Measurements from ENCODE around the gene TMEM98. TPM values are rescaled to one million over a fixed set of nuclear protein-coding genes. Genes with fewer than 3 reads are reported as not detected.
"Not testable (repeated sequence)": the region's sequence is repeated elsewhere in the genome, so short reads cannot be mapped to it uniquely, and the experiment has no call there.

The TMEM98 gene
- total RNA-seq, 1 donor from 2014 or later: 47.9 TPM

- H3K27me3 ChIP-seq (ENCODE audit: low read depth): peaks cover 7% of the 10 kb centered on the region
- no peaks in the 10 kb centered on the region for H3K4me1 ChIP-seq
- H3K9me3 ChIP-seq: no peaks in the 10 kb centered on the region
- DNase-seq (no peak), ATAC-seq (no peak)
- TF ChIP-seq CTCF (IDR thresholded peaks at IDR 0.05): no peak
- no peaks in the 10 kb centered on the region for H3K36me3 ChIP-seq
- no peak overlapping the region for H3K4me3 ChIP-seq
- intact Hi-C loops (cut with DNase I): no loop called here
- H3K27ac ChIP-seq: no peak overlapping the region
These were observed 34.4 kb downstream of the TMEM98 start for GRCh38 chr17:32962320-32962711.

GRCh38 chr17:32964541-32964940 lies 36.6 kb downstream of the TMEM98 start:
- Histone ChIP-seq H3K4me1 (no peaks in the 10 kb centered on the region), H3K4me3 (no peak overlapping the region), H3K27ac (no peak overlapping the region), H3K36me3 (no peaks in the 10 kb centered on the region), H3K27me3 (ENCODE audit: low read depth) (peaks cover 4% of the 10 kb centered on the region), H3K9me3 (no peaks in the 10 kb centered on the region)
- DNase-seq: no peak
- ATAC-seq: no peak
- no peak for TF ChIP-seq CTCF (IDR thresholded peaks at IDR 0.05)
- intact Hi-C loops (cut with DNase I): no loop called here

GRCh38 chr17:32969231-32969630 lies 41.3 kb downstream of the TMEM98 start:
- intact Hi-C loops (cut with DNase I); DNase-seq; H3K4me3 ChIP-seq; H3K36me3 ChIP-seq; H3K27me3 ChIP-seq (ENCODE audit: low read depth); H3K4me1 ChIP-seq; H3K27ac ChIP-seq; ATAC-seq; H3K9me3 ChIP-seq: not testable (repeated sequence)

- Histone ChIP-seq H3K27me3 (ENCODE audit: low read depth) (no peaks in the 10 kb centered on the region), H3K27ac (no peak overlapping the region), H3K36me3 (no peaks in the 10 kb centered on the region), H3K9me3 (no peaks in the 10 kb centered on the region), H3K4me1 (peaks cover 8% of the 10 kb centered on the region), H3K4me3 (no peak overlapping the region)
- TF ChIP-seq CTCF (IDR thresholded peaks at IDR 0.05): no peak
- intact Hi-C loops (cut with DNase I): no loop called here
- ATAC-seq (no peak), DNase-seq (no peak)
These were observed 42.3 kb downstream of the TMEM98 start for GRCh38 chr17:32970281-32970680.

GRCh38 chr17:32971171-32971570 lies 43.2 kb downstream of the TMEM98 start:
- Histone ChIP-seq H3K4me1 (peaks cover 8% of the 10 kb centered on the region), H3K36me3 (no peaks in the 10 kb centered on the region), H3K9me3 (no peaks in the 10 kb centered on the region), H3K4me3 (no peak overlapping the region), H3K27me3 (ENCODE audit: low read depth) (no peaks in the 10 kb centered on the region), H3K27ac (no peak overlapping the region)
- ATAC-seq (peak in 1 of 2 donors; percentile 79), DNase-seq (no peak)
- intact Hi-C loops (cut with DNase I): no loop called here
- TF ChIP-seq CTCF (IDR thresholded peaks at IDR 0.05): no peak

- no peak for DNase-seq
These were observed 48.2 kb downstream of the TMEM98 start for GRCh38 chr17:32976131-32976530.

More at GRCh38 chr17:32976131-32976530, 48.2 kb downstream of the TMEM98 start:
- intact Hi-C loops (cut with DNase I): no loop called here
- H3K36me3 ChIP-seq: no peaks in the 10 kb centered on the region
- H3K27me3 ChIP-seq (ENCODE audit: low read depth): no peaks in the 10 kb centered on the region
- no peak for ATAC-seq
- H3K4me3 ChIP-seq: no peak overlapping the region
- H3K4me1 ChIP-seq: no peaks in the 10 kb centered on the region
- no peak overlapping the region for H3K27ac ChIP-seq
- TF ChIP-seq CTCF (IDR thresholded peaks at IDR 0.05): no peak
- no peaks in the 10 kb centered on the region for H3K9me3 ChIP-seq
